ENCODE data around the gene HEPN1.
"Not testable (repeated sequence)": the region's sequence is repeated elsewhere in the genome, so short reads cannot be mapped to it uniquely, and the experiment has no call there.

The HEPN1 gene

DNA sequence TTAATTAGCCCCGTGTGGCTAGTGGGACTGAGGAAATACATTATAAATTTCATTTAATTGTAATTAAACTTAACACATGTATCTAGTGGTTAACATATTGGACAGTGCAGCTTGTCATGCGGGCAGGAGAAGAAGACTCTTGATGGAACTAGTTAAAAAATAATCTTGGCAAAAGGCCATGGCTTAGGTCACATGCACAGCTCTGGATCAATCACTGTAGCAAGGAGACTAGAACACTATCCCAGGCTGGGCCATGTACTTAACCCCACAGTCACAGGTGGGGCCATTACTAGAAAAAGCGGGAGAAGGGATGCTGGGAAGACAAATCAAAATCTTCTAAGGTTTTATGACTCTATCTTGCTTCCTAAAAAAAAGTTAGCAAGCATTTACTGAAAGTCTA is 25.5 kb downstream of the HEPN1 start:
- no peak for DNase-seq

DNA sequence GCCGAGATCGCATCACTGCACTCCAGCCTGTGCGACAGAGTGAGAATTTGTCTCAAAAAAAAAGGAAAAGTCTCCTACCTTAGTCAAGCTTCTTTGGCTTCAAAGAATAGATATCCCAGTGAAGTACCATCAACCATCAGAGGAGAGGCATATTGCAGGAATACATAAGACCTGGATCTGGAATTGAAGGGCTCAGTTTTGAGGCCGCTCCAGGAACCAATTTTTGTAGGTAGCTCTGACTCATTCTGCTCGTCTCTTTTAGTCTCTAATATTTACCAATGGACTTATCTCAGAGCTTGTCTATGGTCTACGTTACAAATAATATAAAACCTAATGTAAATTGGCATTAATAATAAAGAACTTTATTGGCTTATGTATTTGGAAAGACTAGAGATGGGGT is 26.8 kb downstream of the HEPN1 start:
- DNase-seq, result no peak

DNA sequence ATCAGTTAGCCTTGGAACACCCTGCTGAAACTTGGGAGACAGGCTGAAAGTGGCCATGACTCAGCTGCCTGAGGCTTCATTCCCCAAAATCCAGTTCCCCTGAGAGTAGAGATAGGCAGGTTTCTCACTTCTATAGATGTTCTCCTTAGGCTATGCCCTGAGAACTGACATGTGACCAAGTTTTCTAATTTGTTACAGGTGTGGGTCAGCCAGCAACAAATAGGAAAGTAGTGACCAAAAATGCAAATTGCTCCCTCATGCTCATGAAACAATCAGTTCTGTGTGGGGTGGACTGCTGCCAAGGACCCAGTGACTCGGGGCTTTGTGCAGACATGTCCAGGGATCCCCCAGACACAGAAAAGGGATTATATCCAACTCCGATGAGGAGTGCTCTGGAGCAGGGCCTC is 27.7 kb downstream of the HEPN1 start:
- DNase-seq, result no peak

DNA sequence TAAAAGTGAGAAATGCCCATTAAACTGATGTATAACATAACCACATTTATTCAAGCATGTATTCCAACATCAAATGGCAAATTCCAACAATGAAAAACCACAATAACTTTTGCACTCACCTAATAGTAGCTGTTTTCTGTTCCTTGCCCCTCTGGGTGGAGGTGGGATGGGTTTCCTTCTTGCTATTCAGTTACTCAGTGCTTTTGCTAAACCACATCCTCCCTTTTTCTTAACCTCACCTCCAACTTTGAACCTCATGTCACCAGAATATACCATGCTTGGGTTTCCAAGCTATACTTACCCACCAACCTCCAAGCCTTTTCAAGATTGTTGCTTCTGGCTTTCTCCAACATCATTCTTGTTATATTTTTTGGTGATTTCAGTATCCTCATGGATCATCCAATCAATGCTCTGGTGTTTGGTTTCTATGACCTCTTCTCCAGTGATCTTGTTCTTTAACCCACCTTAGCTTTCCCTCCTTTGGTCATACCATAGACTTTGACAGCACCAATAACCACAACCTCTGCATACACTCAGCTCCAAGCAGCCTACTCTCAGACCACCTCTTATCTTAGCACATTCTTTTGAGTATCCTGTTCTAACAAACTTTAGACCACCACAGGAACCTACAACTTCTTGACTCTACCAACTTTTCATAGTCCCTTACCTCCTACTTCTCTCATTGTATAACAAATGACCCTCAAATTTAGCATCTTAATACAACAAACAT is 31.7 kb downstream of the HEPN1 start:
- DNase-seq, result no peak

DNA sequence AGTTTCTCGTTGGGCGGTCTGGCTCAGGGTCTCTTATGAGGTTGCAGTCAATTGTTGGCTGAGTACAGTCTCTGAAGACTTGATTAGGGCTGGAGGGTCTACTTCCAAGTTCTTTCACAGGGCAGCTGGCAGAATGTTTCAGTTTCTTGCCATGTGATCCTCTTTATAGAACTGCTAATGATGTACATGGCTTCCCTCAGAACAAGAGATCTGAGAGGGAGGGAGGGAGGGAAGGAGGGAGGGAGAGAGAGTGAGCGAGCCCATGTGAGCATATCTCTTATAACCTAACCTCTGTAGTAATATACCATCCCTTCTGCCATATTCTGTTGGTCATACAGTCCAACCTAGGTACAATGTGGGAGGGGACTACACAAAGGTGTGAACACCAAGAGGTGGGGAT is 32.3 kb downstream of the HEPN1 start:
- DNase-seq, result no peak

DNA sequence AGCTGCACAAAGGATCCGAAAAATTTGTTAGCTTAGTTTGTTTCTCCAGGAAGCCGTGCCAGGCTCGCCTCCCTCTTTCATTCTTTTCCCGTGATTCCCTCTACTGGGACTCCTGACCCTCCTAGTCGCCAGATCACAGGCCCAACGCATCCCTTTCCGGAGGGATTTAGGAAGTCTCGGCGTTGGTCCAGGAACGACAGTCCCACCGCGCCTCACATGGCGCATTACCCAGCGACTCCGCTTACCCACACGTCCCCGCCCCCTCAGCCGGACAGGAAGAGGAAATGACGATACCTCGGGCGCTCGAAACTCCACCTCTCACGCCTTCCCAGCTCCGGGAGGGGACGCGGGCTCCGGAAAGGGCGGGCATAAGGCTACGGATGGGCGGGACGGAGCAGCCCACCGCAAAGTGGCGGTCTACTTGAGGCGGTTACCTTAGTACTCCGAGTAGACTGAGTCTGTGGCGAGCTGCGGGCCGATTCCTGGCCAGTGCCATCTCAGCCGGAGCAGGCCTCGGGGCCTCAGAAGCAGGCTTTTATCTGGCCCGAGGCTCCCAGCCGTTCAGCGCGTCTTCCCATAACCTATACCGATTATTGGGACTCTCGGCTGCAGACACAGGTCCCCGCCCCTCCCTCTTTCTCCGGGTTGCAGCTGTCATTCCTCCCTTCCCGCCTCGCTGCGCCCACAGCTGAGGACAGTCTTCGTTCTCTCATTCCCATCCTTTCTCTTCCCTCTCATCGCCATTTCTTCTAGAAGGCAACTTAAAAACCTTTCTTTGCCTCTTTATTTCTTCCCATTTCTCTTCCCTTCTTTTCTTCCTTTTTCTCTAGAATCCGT is 34.9 kb downstream of the HEPN1 start, which contains the start of gene CCDC15:
TSS of gene CCDC15 (plus strand) at position 450 of the 837 bp plus-strand sequence. CDS start 531 bp downstream, outside the sequence.
- DNase-seq, result peak; percentile 70

DNA sequence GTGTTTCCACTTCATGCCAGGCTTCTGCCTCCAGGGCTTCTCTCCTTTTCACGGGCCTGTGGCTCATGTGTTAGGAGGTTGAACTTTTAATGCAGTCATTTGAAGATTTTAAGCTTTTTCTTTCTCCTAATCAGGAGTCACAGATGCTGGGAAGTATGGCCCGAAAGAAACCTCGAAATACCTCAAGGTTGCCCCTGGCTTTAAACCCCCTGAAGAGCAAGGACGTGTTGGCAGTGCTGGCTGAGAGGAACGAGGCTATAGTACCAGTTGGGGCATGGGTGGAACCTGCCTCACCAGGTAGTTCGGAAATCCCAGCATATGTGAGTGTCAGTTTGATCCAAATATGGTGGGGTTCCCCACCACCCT is 35.5 kb downstream of the HEPN1 start:
- DNase-seq, result no peak

DNA sequence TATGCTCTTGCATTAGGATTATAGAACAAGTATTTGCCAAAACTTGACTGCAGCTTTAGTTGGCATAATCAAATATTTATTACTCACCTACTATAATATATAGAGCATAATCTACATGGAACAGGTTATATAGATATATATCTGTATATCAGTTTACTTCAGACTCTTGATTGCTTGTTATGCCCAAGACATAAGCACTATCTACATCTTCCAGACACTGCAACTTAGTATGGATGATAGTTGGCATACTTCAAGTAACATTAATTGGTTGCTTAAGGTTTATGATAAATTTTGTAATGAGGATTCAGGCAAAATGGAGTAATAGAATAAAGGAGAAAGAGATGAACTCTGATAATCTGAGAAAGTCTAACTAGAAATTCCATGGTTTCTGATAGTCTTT is 36.0 kb downstream of the HEPN1 start:
- DNase-seq, result no peak

DNA sequence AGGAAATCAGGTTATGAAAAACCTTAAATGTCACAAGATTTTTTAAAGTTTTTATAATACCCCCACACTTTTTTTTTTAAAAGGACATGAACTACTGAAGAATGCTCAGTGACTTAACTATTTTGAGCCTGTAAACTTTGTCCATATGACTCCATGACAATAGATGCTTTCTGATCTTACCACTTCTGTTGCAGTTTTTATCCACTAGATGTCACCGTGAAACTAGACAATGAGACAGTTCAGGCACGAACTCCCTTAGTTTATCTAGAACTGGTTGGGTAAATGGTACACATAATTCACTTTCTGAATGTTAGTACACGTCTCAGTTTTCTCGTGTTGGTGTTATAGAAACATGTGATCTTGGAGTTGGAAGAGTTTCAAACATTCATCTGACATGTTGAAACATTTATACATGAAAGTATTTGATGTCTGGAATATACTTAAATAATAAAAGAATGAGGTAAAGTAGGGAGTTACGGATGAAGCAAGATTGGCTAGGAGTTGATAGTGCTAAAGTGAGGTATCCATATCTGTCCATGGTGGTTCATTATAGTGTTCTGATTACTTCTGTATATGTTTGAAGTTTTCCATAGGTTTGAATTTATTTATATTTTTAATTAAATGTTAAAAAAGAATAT is 43.0 kb downstream of the HEPN1 start:
- no peak for DNase-seq

DNA sequence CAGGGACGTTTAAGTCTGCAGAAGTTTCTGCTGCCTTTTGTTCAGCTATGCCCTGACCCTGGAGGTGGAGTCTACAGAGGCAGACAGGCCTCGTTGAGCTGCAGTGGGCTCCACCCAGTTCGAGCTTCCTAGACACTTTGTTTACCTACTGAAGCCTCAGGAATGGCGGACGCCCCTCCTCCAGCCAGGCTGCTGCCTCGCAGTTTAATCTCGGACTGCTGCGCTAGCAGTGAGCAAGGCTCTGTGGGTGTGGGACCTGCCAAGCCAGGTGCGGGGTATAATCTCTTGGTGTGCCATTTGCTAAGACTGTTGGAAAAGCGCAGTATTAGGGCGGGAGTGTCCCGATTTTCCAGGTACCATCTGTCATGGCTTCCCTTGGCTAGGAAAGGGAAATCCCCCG is 49.1 kb downstream of the HEPN1 start:
- DNase-seq, result not testable (repeated sequence)

Measured in NCI-H2029 treated with DMSO at 0.1 percent for 48 hours (cell line).